NCI-H2081 (cell line): ENCODE data around the gene KLKB1.
A peak's percentile ranks its signal among the peaks of the same experiment; 100 is the strongest.
"Not testable (repeated sequence)": the region's sequence is repeated elsewhere in the genome, so short reads cannot be mapped to it uniquely, and the experiment has no call there.

Experiments used
- DNase-seq, 2 experiments: peaks; one replicate each; lab custom pipeline; 2025; lab: John Stamatoyannopoulos, UW

The KLKB1 gene

DNA sequence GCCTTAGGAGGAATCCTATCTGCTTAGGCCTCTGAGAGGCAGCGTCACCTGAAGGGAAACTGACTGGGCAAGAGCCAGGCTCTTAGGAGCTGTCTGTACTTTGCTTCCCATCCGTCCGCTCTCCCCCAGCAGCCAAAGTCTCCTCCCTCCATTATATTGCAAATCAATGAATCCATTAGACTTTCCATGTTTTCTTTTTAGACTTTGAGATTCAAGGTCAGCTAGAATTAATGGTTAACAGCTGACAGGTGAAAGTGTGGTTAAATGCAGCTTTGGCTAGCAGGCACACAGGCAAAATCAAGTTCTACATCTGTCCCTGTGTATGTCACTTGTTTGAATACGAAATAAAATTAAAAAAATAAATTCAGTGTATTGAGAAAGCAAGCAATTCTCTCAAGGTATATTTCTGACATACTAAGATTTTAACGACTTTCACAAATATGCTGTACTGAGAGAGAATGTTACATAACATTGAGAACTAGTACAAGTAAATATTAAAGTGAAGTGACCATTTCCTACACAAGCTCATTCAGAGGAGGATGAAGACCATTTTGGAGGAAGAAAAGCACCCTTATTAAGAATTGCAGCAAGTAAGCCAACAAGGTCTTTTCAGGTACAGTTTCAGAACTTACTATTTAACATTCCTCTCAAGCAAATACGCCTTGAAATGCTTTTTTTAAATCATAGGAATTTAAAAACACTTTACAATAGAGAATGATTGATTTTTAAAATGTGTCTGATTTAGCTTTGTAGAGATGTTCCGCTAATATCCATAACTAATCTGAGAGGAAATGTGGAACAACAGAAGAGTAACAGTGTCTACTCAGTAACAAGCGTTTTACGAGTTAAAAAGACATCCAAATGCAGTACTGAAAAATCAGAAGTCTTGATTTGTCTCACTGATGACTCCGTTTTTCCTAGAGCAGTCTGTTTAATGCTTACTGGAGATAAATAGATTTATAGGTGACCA lies 38.7 kb downstream of the KLKB1 start, which contains the start of gene F11:
F11 (plus strand) TSS at position 507 of the 970 bp plus-strand sequence. CDS start 948 bp downstream, outside the sequence.
- no peak for DNase-seq

DNA sequence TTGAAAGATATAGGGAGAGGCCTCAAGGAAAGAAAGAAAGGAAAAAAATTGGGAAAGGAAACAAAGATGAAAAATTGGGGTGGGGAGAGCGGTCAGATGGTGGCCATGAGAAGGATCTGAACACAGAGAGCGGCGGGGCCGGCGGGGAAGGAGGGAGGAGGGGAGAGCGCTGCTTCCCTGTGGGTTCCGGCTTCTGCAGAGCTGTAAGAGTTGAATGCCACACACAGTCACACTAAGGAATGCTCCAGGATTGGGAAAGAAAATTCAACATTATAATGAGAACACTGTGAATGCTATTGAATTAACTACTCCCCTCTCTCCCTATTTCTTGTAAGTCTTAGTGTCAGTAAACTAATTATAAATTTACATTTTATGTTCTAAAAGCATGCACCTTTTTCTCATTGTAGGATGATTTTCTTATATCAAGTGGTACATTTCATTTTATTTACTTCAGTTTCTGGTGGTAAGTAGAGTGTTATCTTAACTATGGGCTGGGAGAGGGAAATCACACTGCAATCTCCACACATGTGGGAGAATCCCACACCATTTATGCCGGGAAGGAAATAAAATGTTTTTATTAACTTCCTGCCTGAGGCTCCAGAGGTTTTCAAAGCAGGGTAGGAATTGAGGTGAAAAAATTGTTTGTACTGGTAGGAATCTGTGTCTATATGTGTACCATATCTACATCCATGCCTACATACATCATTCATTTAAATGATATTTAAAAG lies 39.6 kb downstream of the KLKB1 start:
- no peak for DNase-seq

DNA sequence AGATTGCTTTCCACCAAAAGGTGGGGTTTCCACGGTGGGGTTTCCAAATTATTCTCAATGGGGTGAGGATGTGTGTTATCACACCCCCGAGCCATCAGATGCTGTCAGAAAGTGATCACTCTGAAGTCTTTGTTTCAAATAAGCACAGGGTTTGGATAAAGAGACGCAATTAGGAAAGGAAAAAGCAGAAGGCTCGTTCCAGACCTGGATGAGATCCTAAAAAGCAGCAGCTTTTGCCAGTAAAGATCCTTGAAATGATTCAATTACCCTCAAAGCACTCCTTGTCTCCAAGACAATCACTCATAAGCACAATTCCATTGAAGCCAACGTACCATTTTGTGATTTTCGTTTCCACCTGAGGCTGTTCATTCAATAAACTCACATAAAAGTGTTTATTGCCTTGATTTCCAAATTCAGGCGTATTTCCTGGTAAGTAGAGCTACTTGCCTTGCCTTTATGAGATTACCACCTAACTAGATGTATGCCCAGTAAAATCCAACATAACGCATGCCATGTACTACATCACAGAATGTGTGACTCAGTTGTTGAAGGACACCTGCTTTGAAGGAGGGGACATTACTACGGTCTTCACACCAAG lies 43.9 kb downstream of the KLKB1 start:
- DNase-seq, result no peak

DNA sequence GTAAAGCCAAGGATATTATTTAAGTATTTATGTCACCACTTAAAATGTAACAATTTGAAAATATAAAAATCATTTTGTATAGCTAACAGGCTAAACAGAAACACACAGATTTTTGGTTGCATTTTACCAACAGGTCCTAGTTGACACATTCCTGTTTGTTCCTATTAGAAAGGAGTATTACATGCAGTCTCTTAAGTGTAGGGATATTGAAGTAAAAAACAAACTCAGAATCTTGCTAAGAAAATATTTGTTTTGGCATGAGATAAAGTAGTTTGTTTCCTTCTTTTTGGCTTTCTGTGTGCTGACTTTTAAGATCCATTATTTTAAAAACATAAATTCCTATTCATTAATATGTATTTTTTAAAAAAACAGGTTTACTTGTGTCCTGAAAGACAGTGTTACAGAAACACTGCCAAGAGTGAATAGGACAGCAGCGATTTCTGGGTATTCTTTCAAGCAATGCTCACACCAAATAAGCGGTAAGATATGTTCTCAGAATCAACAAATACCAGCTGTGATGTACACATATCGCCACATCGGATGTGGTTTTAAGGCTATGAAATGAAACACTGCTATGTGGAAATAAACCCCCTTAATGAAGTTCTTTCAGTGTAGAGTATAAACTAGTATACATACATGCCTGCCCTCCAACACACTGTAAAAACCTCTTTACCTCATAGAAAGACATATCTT lies 45.5 kb downstream of the KLKB1 start:
- DNase-seq, result no peak

DNA sequence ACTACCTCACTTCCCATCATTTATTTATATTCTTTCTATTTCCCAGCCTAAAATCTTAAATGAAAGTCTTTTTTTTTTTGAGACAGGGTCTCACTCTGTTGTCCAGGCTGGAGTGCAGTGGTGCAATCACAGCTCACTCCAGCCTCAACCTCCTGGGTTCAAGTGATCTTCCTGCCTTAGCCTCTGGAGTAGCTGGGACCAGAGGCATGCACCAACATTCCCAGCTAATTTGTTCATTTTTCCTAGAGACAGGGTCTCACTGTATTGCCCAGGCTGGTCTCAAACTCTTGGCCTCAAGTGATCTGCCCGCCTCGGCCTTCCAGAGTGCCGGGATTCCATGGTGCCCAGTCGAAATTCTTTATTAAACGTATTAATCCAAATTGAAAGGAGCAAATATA lies 46.1 kb downstream of the KLKB1 start:
- not testable (repeated sequence) for DNase-seq

DNA sequence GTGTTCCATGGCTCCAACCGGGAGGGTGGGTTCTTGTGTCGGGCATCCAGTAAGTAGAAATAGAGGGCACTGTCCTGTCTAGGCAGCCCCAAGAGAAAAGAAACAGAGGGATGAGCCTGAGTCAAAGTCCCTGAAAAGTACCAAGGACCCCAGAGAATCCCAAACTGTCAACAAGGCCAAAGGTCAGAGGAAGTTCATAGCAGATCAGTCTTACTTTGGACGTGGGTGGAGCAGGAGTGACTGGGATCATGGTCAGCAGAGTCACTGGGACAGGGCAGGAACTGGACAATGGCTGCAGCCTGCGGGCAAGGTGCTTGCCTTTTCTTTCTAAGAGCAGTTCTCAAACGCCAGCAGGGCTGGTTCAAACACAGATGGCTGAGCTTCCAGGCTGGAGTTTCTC lies 56.0 kb downstream of the KLKB1 start:
- DNase-seq, result no peak

DNA sequence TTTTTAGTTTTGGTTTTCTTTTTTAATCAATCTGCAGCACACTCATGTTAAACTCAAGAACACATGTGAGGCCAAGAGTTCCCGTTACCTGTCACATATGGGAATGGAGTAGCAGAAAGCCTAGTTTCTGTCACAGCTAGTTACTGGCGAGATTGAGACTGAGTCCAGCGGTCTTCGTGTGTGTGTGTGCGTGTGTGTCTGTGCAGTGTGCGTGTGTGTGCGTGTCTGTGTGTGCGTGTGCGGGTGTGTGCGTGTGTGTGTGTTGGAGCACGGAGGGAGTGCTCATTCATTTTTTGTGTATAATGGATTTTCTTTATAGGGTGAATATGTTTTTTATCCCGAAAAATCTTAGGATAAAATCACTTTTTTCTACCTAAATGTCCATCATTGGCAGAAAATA lies 57.8 kb downstream of the KLKB1 start:
- no peak for DNase-seq

DNA sequence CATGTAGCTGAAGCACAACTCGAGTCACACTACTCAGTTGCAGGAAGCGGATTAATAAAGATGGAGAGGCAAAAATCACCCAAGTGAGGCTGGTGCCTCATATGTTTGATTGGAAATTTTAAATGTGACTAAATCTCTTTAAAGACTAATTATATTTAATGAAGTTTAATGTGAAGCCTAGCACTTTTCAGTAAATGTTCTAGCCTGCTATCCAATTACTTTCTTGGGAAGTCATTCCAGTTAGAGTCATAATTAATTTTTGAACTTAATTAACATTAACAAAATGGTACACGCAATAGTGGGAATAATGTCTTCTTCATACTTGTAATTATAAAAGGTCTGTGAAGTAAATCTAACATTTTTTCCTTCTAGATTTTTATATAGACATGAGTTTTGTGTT lies 59.3 kb downstream of the KLKB1 start:
- no peak for DNase-seq

DNA sequence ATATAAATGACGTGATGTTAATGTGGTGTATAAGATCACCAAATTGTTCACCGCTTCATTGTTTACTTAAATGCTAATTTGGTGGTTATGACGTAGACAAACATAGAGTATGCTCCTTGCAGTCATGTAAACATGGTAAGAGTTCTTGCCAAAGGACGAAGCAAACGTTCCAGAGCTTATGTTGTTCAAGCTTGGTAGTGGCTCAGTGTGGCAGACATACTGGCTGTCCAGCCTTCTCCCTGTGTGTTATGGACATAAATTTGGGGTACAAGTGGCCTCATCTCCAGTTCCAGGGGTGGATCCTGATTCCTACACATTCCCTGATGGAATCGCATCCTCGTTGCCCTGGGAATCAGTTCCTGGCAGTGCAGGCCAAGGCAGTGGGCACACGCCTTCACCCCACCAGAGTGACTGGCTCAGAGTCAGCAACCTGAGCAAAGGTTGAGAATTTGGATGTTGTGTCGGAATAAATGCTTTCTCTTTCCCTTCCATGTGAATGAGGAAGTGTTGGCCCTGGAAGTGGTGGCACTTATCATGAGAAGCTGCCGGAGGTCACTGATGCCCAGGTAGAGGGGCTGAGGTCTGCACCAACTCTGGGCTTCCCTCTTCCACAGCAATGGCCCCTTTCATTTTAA lies 64.1 kb downstream of the KLKB1 start:
- no peak for DNase-seq

DNA sequence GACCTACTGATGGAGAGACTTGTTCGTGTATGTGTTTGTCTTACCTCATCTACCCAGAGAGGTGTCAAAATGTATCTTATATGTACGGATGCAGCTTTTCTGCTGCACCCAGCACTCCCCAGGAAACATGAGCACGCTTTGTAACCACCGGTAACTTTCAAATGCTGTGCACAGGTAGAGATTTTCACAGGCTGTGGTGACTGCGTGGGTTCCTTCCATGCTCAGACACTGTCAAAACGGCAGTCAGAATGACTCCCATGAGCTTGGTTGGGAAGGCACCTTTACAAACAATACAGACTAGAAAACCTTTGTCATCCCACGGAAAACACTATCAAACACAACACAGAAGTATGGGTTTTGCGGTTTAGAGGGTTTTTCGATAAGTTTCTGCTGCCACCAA lies 66.9 kb downstream of the KLKB1 start:
- DNase-seq, result no peak

DNA sequence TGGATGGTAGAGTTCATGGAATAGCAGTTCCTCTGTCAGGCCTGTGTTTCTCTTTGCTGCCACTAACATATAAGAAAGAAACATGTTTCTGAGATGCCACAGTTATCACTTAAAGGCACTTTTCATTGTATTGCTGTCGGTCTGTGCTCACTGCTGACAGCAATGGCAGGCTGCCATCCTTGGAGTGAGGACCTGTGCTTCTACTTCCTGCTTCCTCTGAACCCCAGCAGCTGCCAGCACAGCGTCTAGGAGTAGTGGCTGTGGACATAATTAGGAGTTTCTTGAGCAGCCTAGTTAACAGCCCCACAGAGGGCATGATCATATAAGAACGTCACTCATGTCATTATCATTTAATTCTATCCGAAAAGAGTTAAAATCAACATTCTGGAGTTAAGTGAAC lies 69.2 kb downstream of the KLKB1 start:
- DNase-seq, result no peak

DNA sequence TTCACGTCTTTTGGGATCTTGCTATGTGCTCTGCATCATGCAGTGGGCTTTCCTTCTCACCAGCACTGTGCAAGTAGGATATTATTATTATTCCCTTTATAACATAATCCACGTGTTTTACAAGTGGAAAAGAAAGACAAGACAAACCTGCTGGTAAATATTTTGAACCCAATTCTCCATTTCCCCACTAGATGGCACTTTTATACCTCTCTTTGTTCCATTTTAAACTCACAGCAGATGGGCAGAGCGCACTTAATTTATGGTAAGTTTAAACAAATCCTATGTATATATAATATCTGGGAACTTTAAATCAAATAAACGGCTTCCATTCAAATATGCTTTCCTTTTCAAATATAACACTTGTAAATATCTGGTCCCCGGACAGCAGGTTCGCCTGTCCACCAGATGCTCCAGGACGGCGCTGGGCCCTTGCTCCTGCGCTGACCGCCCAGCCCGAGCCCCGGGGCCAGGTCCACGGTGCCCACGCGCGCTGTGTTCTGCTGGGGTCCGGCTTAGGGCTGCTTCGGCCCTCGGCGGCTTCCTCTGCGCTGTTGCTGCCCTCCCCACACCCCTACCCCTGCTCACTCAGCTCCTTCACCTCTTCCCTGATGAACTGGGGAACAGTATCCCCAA lies 69.8 kb downstream of the KLKB1 start:
- peak; percentile 34 to 48 for DNase-seq

DNA sequence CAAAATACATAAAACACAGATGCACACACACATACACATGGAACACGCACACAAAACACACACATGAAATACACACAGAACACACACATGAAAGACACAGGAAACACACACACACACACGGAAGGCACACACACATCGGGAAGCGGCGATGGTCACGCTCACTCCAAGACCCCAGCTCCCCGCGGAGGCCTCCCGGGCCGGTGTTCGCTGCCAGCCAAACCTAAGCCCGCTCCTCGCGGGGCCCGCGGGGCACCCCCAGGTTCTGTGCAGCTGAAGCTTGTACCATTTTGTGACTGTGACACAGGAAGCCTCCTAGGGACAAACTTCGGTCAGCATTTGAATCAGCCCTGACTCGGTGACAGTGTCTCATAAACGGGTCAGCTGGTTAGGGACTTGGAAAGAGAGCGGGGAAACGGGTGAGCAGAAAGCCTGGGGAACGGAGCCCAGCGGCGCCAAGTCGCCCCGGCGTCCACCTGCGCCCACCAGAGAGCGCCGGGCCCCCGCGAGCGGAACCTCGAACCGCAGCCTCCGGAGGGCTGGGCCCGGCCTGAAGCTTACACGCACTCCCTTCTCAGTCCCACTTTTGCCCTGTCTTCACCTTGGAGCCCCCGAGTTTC lies 70.8 kb downstream of the KLKB1 start:
- no peak for DNase-seq

DNA sequence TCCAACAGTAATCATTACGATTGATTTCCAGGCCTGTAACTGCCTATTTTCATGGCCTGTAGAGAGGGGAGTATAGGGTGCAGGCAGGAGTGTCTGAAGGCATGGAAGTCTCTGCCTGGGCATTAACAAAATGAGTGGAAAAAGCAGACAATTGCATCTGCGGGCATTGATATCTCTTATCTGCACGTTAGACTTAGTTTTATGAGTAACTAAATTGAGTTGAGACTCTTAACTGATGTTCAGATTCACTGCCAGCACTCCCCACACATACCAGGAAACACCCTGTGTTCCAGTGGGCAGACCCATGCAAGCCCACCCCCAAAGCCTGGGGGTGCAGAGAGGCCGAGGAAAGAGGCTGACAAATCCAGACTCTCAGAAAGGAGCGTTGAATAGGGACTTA lies 72.0 kb downstream of the KLKB1 start:
- DNase-seq, result no peak

DNA sequence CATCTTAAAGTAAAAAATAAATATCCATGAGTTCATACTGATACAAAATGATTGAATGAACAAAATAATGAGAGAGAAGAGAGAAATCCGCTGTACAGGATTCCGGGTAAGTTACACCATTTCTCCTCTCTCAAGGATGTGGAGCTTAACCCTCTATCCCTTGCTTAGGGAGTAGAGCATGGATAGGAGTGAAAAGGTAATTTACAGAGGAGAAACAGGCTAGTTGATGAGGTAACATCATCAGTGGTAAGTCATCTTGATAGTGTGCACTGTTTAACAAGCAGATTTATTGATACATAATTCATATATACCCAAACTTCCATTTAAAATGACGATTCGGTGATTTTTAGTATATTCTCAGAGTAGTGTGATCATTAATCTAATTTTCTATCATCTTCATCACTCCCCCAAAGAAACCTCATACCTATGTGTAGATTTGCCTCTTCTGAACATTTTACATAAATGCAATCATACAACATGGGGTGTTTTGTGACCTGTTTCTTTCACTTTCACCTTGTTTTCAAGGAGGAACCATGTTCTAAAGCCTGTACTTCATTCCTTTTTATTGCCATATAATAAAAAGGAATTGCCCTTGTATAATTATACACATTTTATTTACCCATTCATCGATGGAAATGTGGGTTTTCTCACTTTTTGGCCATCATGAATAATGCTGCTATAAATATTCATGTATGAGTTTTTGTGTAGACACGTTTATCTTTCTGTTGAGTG lies 73.5 kb downstream of the KLKB1 start:
- DNase-seq, result no peak

DNA sequence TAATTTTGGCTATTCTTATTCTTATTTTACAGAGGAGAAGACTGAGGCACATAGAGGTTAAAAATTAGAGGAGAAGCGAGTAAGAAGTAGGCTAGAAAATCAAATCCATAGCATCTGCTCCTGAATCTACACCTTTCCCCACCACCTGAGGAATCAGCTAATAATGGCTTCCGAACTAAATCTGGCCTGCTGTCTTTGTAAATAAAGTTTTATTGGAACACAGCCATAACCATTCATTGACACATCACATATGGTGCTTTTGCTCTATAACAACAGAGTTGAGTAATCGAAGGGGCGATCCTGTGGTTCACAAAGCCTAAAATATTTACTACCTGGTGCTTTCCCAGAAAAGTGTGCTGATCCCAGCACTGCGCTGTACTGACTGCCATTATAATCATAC lies 76.9 kb downstream of the KLKB1 start:
- DNase-seq, result no peak

DNA sequence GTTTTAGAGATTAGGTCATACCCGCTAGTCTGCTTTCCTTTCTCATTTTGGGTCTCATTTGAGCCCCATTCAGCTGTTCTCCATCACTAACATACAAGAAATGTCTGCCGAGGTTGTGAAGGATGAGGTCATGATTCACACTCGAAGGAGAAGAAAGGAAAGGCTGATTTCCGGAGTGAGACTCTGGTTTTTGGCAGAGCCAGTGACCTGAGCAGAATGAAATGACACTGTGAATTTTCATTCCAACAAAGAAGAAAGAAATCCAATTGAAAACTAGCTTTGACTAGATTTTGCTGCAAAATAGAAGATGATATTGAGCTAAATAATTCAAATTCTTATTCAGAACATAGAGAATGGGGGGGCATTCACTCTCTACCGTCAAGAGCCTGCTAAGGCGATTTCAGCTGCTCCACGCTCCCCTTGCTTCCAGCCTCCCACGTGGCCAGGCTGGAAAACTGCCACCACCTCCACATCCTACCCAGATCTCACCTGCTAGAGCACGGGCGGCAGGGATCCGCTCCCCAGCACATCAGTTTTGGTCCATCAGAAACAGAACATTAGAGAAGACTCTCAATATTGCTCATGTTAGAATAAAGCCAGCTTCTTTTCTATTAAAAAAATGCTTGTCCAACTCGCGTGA lies 77.7 kb downstream of the KLKB1 start:
- no peak for DNase-seq

DNA sequence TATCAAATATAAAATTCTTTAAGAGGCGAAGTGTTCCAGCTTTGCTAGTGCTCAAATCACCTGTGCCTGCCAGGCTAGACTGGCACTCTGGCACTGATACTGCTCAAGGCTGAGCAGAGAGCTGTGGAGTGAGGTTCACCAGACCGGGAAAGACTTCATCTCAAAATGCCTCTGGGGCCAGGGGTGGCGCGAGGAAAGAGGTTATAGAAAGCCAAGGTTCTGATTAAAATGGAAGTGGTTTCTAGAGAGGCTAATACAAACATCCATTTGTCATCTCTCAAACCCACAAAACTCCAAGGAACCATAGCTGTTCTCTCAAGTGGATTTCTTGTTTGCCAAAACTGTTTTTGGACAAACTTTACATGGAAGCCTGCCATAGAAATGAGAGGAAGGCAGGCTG lies 80.2 kb downstream of the KLKB1 start:
- no peak for DNase-seq

DNA sequence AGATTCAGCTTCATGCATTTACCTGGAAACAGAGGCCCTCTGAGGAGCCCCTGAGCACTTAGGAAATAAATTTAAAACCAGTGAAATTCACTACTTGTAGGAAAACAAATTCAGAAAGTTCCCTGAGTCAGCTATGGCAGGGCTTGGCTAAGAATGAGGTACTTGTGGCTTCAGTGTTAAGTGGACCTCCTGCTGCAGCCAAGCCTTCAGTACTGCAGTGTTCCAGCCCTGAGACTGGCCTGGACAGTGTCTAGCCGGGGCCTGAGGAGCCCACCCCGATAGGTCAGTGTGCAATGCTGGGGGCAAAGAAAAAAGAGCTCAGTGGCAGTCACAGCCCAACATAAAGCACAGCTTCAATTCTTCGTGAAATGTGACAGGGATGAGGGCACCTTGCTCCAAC lies 80.6 kb downstream of the KLKB1 start:
- DNase-seq, result no peak
